Uterus (tissue), 2 donors: ENCODE results near the gene ATP6V1E1.

Source experiments
- POLR2A ChIP-seq, 2 donors: fragments of 450-650 bp; IDR thresholded peaks; one replicate each; pipeline ENCODE4 v1.6.1; 2016; ENCODE audit warnings: antibody characterized with exemption in 2 of 2, mild to moderate bottlenecking in 1 of 2, moderate library complexity in 1 of 2
- TF ChIP-seq, protein P1 (sequence below), 4 experiments: fragments of 200-600 bp in 2 of 4; fragments of 450-650 bp in 2 of 4; sonication (generic) in 2 of 4; IDR thresholded peaks; one replicate each; pipeline ENCODE4 v1.5.1; 2016 to 2019; ENCODE audit warnings: antibody characterized with exemption in 4 of 4, mild to moderate bottlenecking in 2 of 4, moderate library complexity in 1 of 4

DNA sequence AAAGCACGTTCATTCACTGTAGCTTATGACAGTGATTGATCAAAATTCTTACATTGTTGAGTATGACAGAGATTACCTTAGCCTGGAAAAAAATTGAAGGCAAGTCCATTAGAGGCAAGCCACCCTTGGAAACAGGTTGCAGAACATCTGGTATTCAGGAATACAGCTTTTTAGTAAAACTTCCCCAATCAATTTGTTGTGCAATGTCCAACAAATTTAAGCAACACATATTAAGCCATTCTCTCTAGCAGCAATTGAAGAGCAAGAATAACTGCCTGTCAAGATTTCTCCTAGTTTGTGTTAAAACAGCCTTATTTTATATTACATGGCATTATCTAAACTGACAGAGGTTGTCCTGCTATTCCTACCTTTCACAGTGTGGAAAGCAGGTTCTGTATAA is 47.0 kb upstream of the ATP6V1E1 start:
- TF ChIP-seq, protein P1, sequence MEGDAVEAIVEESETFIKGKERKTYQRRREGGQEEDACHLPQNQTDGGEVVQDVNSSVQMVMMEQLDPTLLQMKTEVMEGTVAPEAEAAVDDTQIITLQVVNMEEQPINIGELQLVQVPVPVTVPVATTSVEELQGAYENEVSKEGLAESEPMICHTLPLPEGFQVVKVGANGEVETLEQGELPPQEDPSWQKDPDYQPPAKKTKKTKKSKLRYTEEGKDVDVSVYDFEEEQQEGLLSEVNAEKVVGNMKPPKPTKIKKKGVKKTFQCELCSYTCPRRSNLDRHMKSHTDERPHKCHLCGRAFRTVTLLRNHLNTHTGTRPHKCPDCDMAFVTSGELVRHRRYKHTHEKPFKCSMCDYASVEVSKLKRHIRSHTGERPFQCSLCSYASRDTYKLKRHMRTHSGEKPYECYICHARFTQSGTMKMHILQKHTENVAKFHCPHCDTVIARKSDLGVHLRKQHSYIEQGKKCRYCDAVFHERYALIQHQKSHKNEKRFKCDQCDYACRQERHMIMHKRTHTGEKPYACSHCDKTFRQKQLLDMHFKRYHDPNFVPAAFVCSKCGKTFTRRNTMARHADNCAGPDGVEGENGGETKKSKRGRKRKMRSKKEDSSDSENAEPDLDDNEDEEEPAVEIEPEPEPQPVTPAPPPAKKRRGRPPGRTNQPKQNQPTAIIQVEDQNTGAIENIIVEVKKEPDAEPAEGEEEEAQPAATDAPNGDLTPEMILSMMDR (IDR thresholded peaks at IDR 0.05) = no peak
- no peak for TF ChIP-seq POLR2A (IDR thresholded peaks at IDR 0.05)
